ENCODE data around the gene CAP1. TPM values are rescaled to one million over a fixed set of nuclear protein-coding genes. Genes with fewer than 3 reads are reported as not detected.

Gene CAP1
- total and polyA plus RNA-seq, 10 of the 15 experiments (the other 5 are each of a cell fraction or from before 2014, with no cell fraction given), result 360 to 500 (median 431) TPM

GRCh38 chr1:40120128-40120527 lies 79.6 kb downstream of the CAP1 start:
- 65% methylated on average over 7 of the region's 7 CpGs for WGBS (ENCODE audit: insufficient coverage, insufficient replicate concordance, low lambda C conversion rate, missing lambda C conversion rate)
- TF ChIP-seq TCF7 (IDR thresholded peaks at IDR 0.05; ENCODE audit: borderline replicate concordance) (no peak), BRCA1 (IDR thresholded peaks at IDR 0.05; ENCODE audit: low read depth, low read length) (no peak), CBX3 (IDR thresholded peaks at IDR 0.05; ENCODE audit: borderline replicate concordance, low read depth) (no peak), NFYA (IDR thresholded peaks at IDR 0.05; ENCODE audit: borderline replicate concordance, low read depth, low read length) (no peak)

More at GRCh38 chr1:40120128-40120527, 79.6 kb downstream of the CAP1 start:
- ChIA-PET SMC1A (ENCODE audit: uncharacterized antibody, unreplicated experiment) (interaction anchor here (1.2 to 1.6 kb wide), 2 partner anchors 22 to 218 kb away, joined by 3 read pairs; no protein-coding TSS in a partner anchor), POLR2A (no interaction called here), CTCF (interaction anchor here (1.9 kb wide), 1 partner anchor 24 kb away, joined by 7 read pairs; no protein-coding TSS in a partner anchor), RAD21 (ENCODE audit: unreplicated experiment) (no interaction called here)
- no peaks in the 10 kb centered on the region for H3K36me3 ChIP-seq (ENCODE audit: control insufficient read depth in 2 of 2, insufficient read depth in 2 of 2, low read length in 1 of 2)
- in situ Hi-C loops (cut with MboI), result no loop called here
- DNase-seq (ENCODE audit: low read depth, low spot score) (no peak), FAIRE-seq (no peak), ATAC-seq (no peak)
- no peaks in the 10 kb centered on the region for H3K27me3 ChIP-seq (replicated peaks in 1 of 2; ENCODE audit: control insufficient read depth in 2 of 2, insufficient read depth in 2 of 2, low read length in 1 of 2)
- no peak overlapping the region for H2AFZ ChIP-seq (ENCODE audit: control insufficient read depth, low read depth, low read length)
- no peak overlapping the region for H3K4me3 ChIP-seq
- no peaks in the 10 kb centered on the region for H4K20me1 ChIP-seq (ENCODE audit: control insufficient read depth, insufficient read depth)
- no peak overlapping the region for H3K4me2 ChIP-seq (ENCODE audit: control insufficient read depth, insufficient read depth)
- no TSS peak for BruUV-seq (replicated peaks)
- intact Hi-C loops (cut with micrococcal nuclease; ENCODE audit: unreplicated experiment), result no loop called here
- H3K9me3 ChIP-seq (replicated peaks; ENCODE audit: control insufficient read depth, insufficient read depth, low read length), result no peaks in the 10 kb centered on the region
- no peak overlapping the region for H3K9ac ChIP-seq (ENCODE audit: control insufficient read depth, insufficient read depth, low read length)
- H3K27ac ChIP-seq (ENCODE audit: control insufficient read depth, insufficient read depth), result no peak overlapping the region
- no peaks in the 10 kb centered on the region for H3K4me1 ChIP-seq (ENCODE audit: control insufficient read depth, insufficient read depth, low read length)
- no peaks in the 10 kb centered on the region for H3K79me2 ChIP-seq (ENCODE audit: control insufficient read depth, insufficient read depth, low read length)

Other genes with a start within 250 kb of the CAP1 start
- 29.0 and 33.4 TPM in 2 replicates for gene TRIT1, start 157.2 kb upstream of the CAP1 start, total RNA-seq (2014; rRNA removed)
- 27.9 and 32.2 TPM in 2 replicates for gene TRIT1, start 157.2 kb upstream of the CAP1 start, total RNA-seq (2014; rRNA removed; fragmentation: Illumina TruSeq; extraction: Trizol)
- 20.5 and 22.8 TPM in 2 replicates for gene TRIT1, start 157.2 kb upstream of the CAP1 start, total RNA-seq (2021)
- gene TRIT1, start 157.2 kb upstream of the CAP1 start, polyA plus RNA-seq (2011; rRNA removed), result 35.8 and 52.4 TPM in 2 replicates
- 27.5 and 34.4 TPM in 2 replicates for gene TRIT1, start 157.2 kb upstream of the CAP1 start, polyA plus RNA-seq (2014; fragmentation: Illumina TruSeq; extraction: Trizol)
- 10 to 100 TPM; 13.2 to 17.1 TPM for gene TRIT1, start 157.2 kb upstream of the CAP1 start, polyA plus RNA-seq (2014; fragmentation: Nextera tagmentation; extraction: Ambion mirVana)
- 24.5 and 26.4 TPM in 2 replicates for gene TRIT1, start 157.2 kb upstream of the CAP1 start, polyA plus RNA-seq (2014; rRNA removed)
- gene TRIT1, start 157.2 kb upstream of the CAP1 start, polyA plus RNA-seq (2016; fragmentation: Nextera tagmentation; extraction: Ambion mirVana), result 10 to 100 TPM; 24.8 to 25.5 TPM
- gene MYCL, start 138.8 kb upstream of the CAP1 start, total RNA-seq (2014; rRNA removed), result 0.79 and 0.98 TPM in 2 replicates
- 0.46 and 0.49 TPM in 2 replicates for gene MYCL, start 138.8 kb upstream of the CAP1 start, total RNA-seq (2014; rRNA removed; fragmentation: Illumina TruSeq; extraction: Trizol)
- gene MYCL, start 138.8 kb upstream of the CAP1 start, total RNA-seq (2021), result 1.4 and 1.7 TPM in 2 replicates
- 0.22 and 0.37 TPM in 2 replicates for gene MYCL, start 138.8 kb upstream of the CAP1 start, polyA plus RNA-seq (2011; rRNA removed)
- gene MYCL, start 138.8 kb upstream of the CAP1 start, polyA plus RNA-seq (2014; fragmentation: Illumina TruSeq; extraction: Trizol), result 0.67 and 0.75 TPM in 2 replicates
- under 1 TPM; 0.11 to 0.26 TPM for gene MYCL, start 138.8 kb upstream of the CAP1 start, polyA plus RNA-seq (2014; fragmentation: Nextera tagmentation; extraction: Ambion mirVana)
- 0.24 and 0.77 TPM in 2 replicates for gene MYCL, start 138.8 kb upstream of the CAP1 start, polyA plus RNA-seq (2014; rRNA removed)
- under 1 TPM in 1 of 2 experiments, not detected in 1; 0.40 TPM for gene MYCL, start 138.8 kb upstream of the CAP1 start, polyA plus RNA-seq (2016; fragmentation: Nextera tagmentation; extraction: Ambion mirVana)
- 30.1 and 34.0 TPM in 2 replicates for gene MFSD2A, start 85.6 kb upstream of the CAP1 start, total RNA-seq (2014; rRNA removed)
- gene MFSD2A, start 85.6 kb upstream of the CAP1 start, total RNA-seq (2014; rRNA removed; fragmentation: Illumina TruSeq; extraction: Trizol), result 13.3 and 14.0 TPM in 2 replicates
- gene MFSD2A, start 85.6 kb upstream of the CAP1 start, total RNA-seq (2021), result 23.1 and 23.4 TPM in 2 replicates
- 6.5 and 11.0 TPM in 2 replicates for gene MFSD2A, start 85.6 kb upstream of the CAP1 start, polyA plus RNA-seq (2011; rRNA removed)
- gene MFSD2A, start 85.6 kb upstream of the CAP1 start, polyA plus RNA-seq (2014; fragmentation: Illumina TruSeq; extraction: Trizol), result 19.5 and 21.6 TPM in 2 replicates
- gene MFSD2A, start 85.6 kb upstream of the CAP1 start, polyA plus RNA-seq (2014; fragmentation: Nextera tagmentation; extraction: Ambion mirVana), result 1 to 10 TPM in 1 of 2 experiments, under 1 TPM in 1; 0.84 to 1.9 TPM
- 21.7 and 21.9 TPM in 2 replicates for gene MFSD2A, start 85.6 kb upstream of the CAP1 start, polyA plus RNA-seq (2014; rRNA removed)
- 10 to 100 TPM; 14.3 to 16.1 TPM for gene MFSD2A, start 85.6 kb upstream of the CAP1 start, polyA plus RNA-seq (2016; fragmentation: Nextera tagmentation; extraction: Ambion mirVana)
- gene PPT1, start 56.5 kb downstream of the CAP1 start, total RNA-seq (2014; rRNA removed), result 67.6 and 70.2 TPM in 2 replicates
- gene PPT1, start 56.5 kb downstream of the CAP1 start, total RNA-seq (2014; rRNA removed; fragmentation: Illumina TruSeq; extraction: Trizol), result 92.1 and 95.8 TPM in 2 replicates
- 70.7 and 72.8 TPM in 2 replicates for gene PPT1, start 56.5 kb downstream of the CAP1 start, total RNA-seq (2021)
- 50.4 and 55.0 TPM in 2 replicates for gene PPT1, start 56.5 kb downstream of the CAP1 start, polyA plus RNA-seq (2011; rRNA removed)
- gene PPT1, start 56.5 kb downstream of the CAP1 start, polyA plus RNA-seq (2014; fragmentation: Illumina TruSeq; extraction: Trizol), result 142 and 175 TPM in 2 replicates
- 100 to 1,000 TPM; 111 to 147 TPM for gene PPT1, start 56.5 kb downstream of the CAP1 start, polyA plus RNA-seq (2014; fragmentation: Nextera tagmentation; extraction: Ambion mirVana)
- 58.1 and 68.0 TPM in 2 replicates for gene PPT1, start 56.5 kb downstream of the CAP1 start, polyA plus RNA-seq (2014; rRNA removed)
- gene PPT1, start 56.5 kb downstream of the CAP1 start, polyA plus RNA-seq (2016; fragmentation: Nextera tagmentation; extraction: Ambion mirVana), result 100 to 1,000 TPM; 133 to 138 TPM
- 10.3 and 12.1 TPM in 2 replicates for gene RLF, start 120.7 kb downstream of the CAP1 start, total RNA-seq (2014; rRNA removed)
- gene RLF, start 120.7 kb downstream of the CAP1 start, total RNA-seq (2014; rRNA removed; fragmentation: Illumina TruSeq; extraction: Trizol), result 18.2 and 18.7 TPM in 2 replicates
- 12.0 and 12.5 TPM in 2 replicates for gene RLF, start 120.7 kb downstream of the CAP1 start, total RNA-seq (2021)
- gene RLF, start 120.7 kb downstream of the CAP1 start, polyA plus RNA-seq (2011; rRNA removed), result 19.8 and 30.8 TPM in 2 replicates
- 11.2 and 14.6 TPM in 2 replicates for gene RLF, start 120.7 kb downstream of the CAP1 start, polyA plus RNA-seq (2014; fragmentation: Illumina TruSeq; extraction: Trizol)
- gene RLF, start 120.7 kb downstream of the CAP1 start, polyA plus RNA-seq (2014; fragmentation: Nextera tagmentation; extraction: Ambion mirVana), result 1 to 10 TPM; 2.0 to 3.6 TPM
- 5.6 and 7.0 TPM in 2 replicates for gene RLF, start 120.7 kb downstream of the CAP1 start, polyA plus RNA-seq (2014; rRNA removed)
- gene RLF, start 120.7 kb downstream of the CAP1 start, polyA plus RNA-seq (2016; fragmentation: Nextera tagmentation; extraction: Ambion mirVana), result 1 to 10 TPM; 6.7 to 7.0 TPM
- not detected in 2 replicates for gene TMCO2, start 207.2 kb downstream of the CAP1 start, total RNA-seq (2014; rRNA removed)
- gene TMCO2, start 207.2 kb downstream of the CAP1 start, total RNA-seq (2014; rRNA removed; fragmentation: Illumina TruSeq; extraction: Trizol), result not detected in 2 replicates
- not detected in 2 replicates for gene TMCO2, start 207.2 kb downstream of the CAP1 start, total RNA-seq (2021)
- gene TMCO2, start 207.2 kb downstream of the CAP1 start, polyA plus RNA-seq (2011; rRNA removed), result not detected in 2 replicates
- gene TMCO2, start 207.2 kb downstream of the CAP1 start, polyA plus RNA-seq (2014; fragmentation: Illumina TruSeq; extraction: Trizol), result not detected in 2 replicates
- not detected for gene TMCO2, start 207.2 kb downstream of the CAP1 start, polyA plus RNA-seq (2014; fragmentation: Nextera tagmentation; extraction: Ambion mirVana)
- gene TMCO2, start 207.2 kb downstream of the CAP1 start, polyA plus RNA-seq (2014; rRNA removed), result not detected in 2 replicates
- gene TMCO2, start 207.2 kb downstream of the CAP1 start, polyA plus RNA-seq (2016; fragmentation: Nextera tagmentation; extraction: Ambion mirVana), result not detected
- 40.2 and 52.9 TPM in 2 replicates for gene ZMPSTE24, start 217.5 kb downstream of the CAP1 start, total RNA-seq (2014; rRNA removed)
- 44.5 and 47.0 TPM in 2 replicates for gene ZMPSTE24, start 217.5 kb downstream of the CAP1 start, total RNA-seq (2014; rRNA removed; fragmentation: Illumina TruSeq; extraction: Trizol)
- 32.1 and 32.6 TPM in 2 replicates for gene ZMPSTE24, start 217.5 kb downstream of the CAP1 start, total RNA-seq (2021)
- gene ZMPSTE24, start 217.5 kb downstream of the CAP1 start, polyA plus RNA-seq (2011; rRNA removed), result 21.5 and 27.1 TPM in 2 replicates
- gene ZMPSTE24, start 217.5 kb downstream of the CAP1 start, polyA plus RNA-seq (2014; fragmentation: Illumina TruSeq; extraction: Trizol), result 48.5 and 64.7 TPM in 2 replicates
- gene ZMPSTE24, start 217.5 kb downstream of the CAP1 start, polyA plus RNA-seq (2014; fragmentation: Nextera tagmentation; extraction: Ambion mirVana), result 10 to 100 TPM; 30.1 to 56.0 TPM
- gene ZMPSTE24, start 217.5 kb downstream of the CAP1 start, polyA plus RNA-seq (2014; rRNA removed), result 23.2 and 30.1 TPM in 2 replicates
- gene ZMPSTE24, start 217.5 kb downstream of the CAP1 start, polyA plus RNA-seq (2016; fragmentation: Nextera tagmentation; extraction: Ambion mirVana), result 10 to 100 TPM; 82.7 to 84.4 TPM